SK-N-SH (cell line): ENCODE results near the gene GGACT. TPM values are rescaled to one million over a fixed set of nuclear protein-coding genes. Genes with fewer than 3 reads are reported as not detected.

Source experiments
- CTCF ChIA-PET: fragments of 300-600, 350-600 bp; formaldehyde crosslinking; extraction: SDS; loops from one replicate; lab custom pipeline; 2021; lab: Yijun Ruan, JAX
- POLR2A ChIA-PET: fragments of 350-600 bp; sonication (Branson Sonifier 250); formaldehyde crosslinking; extraction: SDS; loops from one replicate; lab custom pipeline; 2020; ENCODE audit warnings: antibody characterized with exemption, inconsistent platforms; lab: Yijun Ruan, JAX
- DNase-seq: peaks from one replicate; pipeline ENCODE4 v3.0.0; 2012
- H2AFZ ChIP-seq: fragments of 200-600 bp; sonication (generic); 2 replicates; pipeline ENCODE4 v1.8.1; 2016; ENCODE audit warnings: antibody characterized with exemption, mild to moderate bottlenecking, low read depth
- H3F3A ChIP-seq: fragments of 200-600 bp; sonication (generic); replicated peaks from 2 replicates; pipeline ENCODE3; 2016; ENCODE audit warnings: antibody characterized with exemption, mild to moderate bottlenecking; ENCODE audit not compliant: insufficient read depth
- H3K27ac ChIP-seq, 2 experiments: fragments of 200-500 bp in 1 of 2; fragments of 200-600 bp in 1 of 2; sonication (Bioruptor generic) in 1 of 2; sonication (generic), shearing (Covaris generic) in 1 of 2; 2 replicates each; pipeline versions ENCODE4 v1.5.1 to v1.6.1; 2014 to 2016; ENCODE audit warnings: low read depth in 2 of 2, inconsistent platforms in 1 of 2, low read length in 1 of 2, mild to moderate bottlenecking in 1 of 2, mixed read lengths in 1 of 2
- H3K27me3 ChIP-seq: fragments of 200-600 bp; sonication (generic), shearing (Covaris generic); 2 replicates; pipeline ENCODE4 v1.6.1; 2016; ENCODE audit warnings: mixed run types; ENCODE audit not compliant: insufficient read depth
- H3K36me3 ChIP-seq, 2 experiments: fragments of 200-500 bp in 1 of 2; fragments of 200-600 bp in 1 of 2; sonication (Bioruptor generic) in 1 of 2; sonication (generic) in 1 of 2; replicated peaks in 1 of 2; 2 replicates each; pipeline versions ENCODE3 to v1.5.1; 2014 to 2016; ENCODE audit warnings: low read length in 1 of 2, mild to moderate bottlenecking in 1 of 2; ENCODE audit not compliant: insufficient read depth in 2 of 2, control insufficient read depth in 1 of 2
- H3K4me1 ChIP-seq, 2 experiments: fragments of 200-500 bp in 1 of 2; fragments of 200-600 bp in 1 of 2; sonication (Bioruptor generic) in 1 of 2; sonication (generic), shearing (Covaris generic) in 1 of 2; 2 replicates each; pipeline versions ENCODE4 v1.5.1 to v1.6.1; 2014 to 2016; ENCODE audit warnings: low read depth in 1 of 2, low read length in 1 of 2, mixed run types in 1 of 2; ENCODE audit not compliant: insufficient read depth in 2 of 2, control insufficient read depth in 1 of 2
- H3K4me2 ChIP-seq: fragments of 200-600 bp; sonication (generic), shearing (Covaris generic); 2 replicates; pipeline ENCODE4 v1.6.1; 2017; ENCODE audit warnings: mixed run types
- H3K4me3 ChIP-seq, 2 experiments: fragments of 200-500 bp in 1 of 2; fragments of 200-600 bp in 1 of 2; sonication (Bioruptor generic) in 1 of 2; sonication (generic), shearing (Covaris generic) in 1 of 2; 2 replicates each; pipeline versions ENCODE4 v1.5.1 to v1.8.1; 2014 to 2016; ENCODE audit warnings: low read depth in 2 of 2, inconsistent platforms in 1 of 2, low read length in 1 of 2, mild to moderate bottlenecking in 1 of 2, mixed read lengths in 1 of 2, moderate library complexity in 1 of 2
- H3K79me2 ChIP-seq: fragments of 200-600 bp; sonication (generic); 2 replicates; pipeline ENCODE4 v1.8.1; 2017; ENCODE audit warnings: mild to moderate bottlenecking; ENCODE audit not compliant: insufficient read depth
- H3K9ac ChIP-seq: fragments of 200-600 bp; sonication (generic); 2 replicates; pipeline ENCODE4 v1.6.1; 2017; ENCODE audit warnings: mixed run types
- H3K9me2 ChIP-seq: fragments of 200-600 bp; sonication (generic); 2 replicates; pipeline ENCODE4 v1.6.1; 2017; ENCODE audit warnings: mixed run types
- H3K9me3 ChIP-seq: fragments of 200-600 bp; sonication (generic); 2 replicates; pipeline ENCODE4 v1.6.1; 2017; ENCODE audit warnings: mixed run types, mild to moderate bottlenecking, moderate library complexity
- H4K20me1 ChIP-seq: fragments of 200-600 bp; sonication (generic); 2 replicates; pipeline ENCODE4 v1.6.1; 2017; ENCODE audit warnings: mild to moderate bottlenecking, mixed run types; ENCODE audit not compliant: insufficient read depth
- CTCF ChIP-seq: fragments of 200-600 bp; sonication (generic); IDR thresholded peaks from 2 replicates; pipeline ENCODE4 v1.6.1; 2017; ENCODE audit warnings: antibody characterized with exemption, mild to moderate bottlenecking, moderate library complexity
- GABPA ChIP-seq: IDR thresholded peaks from 2 replicates; pipeline ENCODE4 v1.4.0; 2012; ENCODE audit warnings: low read depth, mild to moderate bottlenecking
- GATA2 ChIP-seq: sonication (generic); formaldehyde crosslinking; IDR thresholded peaks from 2 replicates; pipeline ENCODE4 v1.5.0; 2020; ENCODE audit warnings: mild to moderate bottlenecking, missing genetic modification reagents
- MAX ChIP-seq: IDR thresholded peaks from 2 replicates; pipeline ENCODE4 v1.4.0; 2012; ENCODE audit warnings: low read depth
- MXI1 ChIP-seq: IDR thresholded peaks from 2 replicates; pipeline ENCODE4 v1.6.1; 2012; ENCODE audit warnings: mild to moderate bottlenecking, low read depth, low read length, improper control_type of control experiment
- NRF1 ChIP-seq: IDR thresholded peaks from 2 replicates; pipeline ENCODE4 v1.6.1; 2012; ENCODE audit warnings: low read depth, mild to moderate bottlenecking, low read length
- REST ChIP-seq: IDR thresholded peaks from 2 replicates; pipeline ENCODE4 v1.6.1; 2012; ENCODE audit warnings: mild to moderate bottlenecking, low read depth, low read length, moderate library complexity
- TEAD4 ChIP-seq: IDR thresholded peaks from 2 replicates; pipeline ENCODE4 v1.4.0; 2012; ENCODE audit warnings: mild to moderate bottlenecking, borderline replicate concordance; ENCODE audit not compliant: insufficient read depth
- ZBTB33 ChIP-seq: IDR thresholded peaks from 2 replicates; pipeline ENCODE4 v1.4.0; 2012; ENCODE audit warnings: low read depth, borderline replicate concordance
- WGBS: methylation state at CpG from one replicate; pipeline ENCODE4 v1.1.6; 2017; ENCODE audit warnings: low lambda C conversion rate; 5-methylcytosine and 5-hydroxymethylcytosine counted together
- polyA plus RNA-seq, 3 experiments: library from polyadenylated mRNA; depleted of rRNA; stranded (reverse); fragments of >200 nt; gene quantifications; 2 replicates each; pipeline ENCODE4 v1.2.3, GENCODE V29; 2012

Gene GGACT
- polyA plus RNA-seq, 1 of the 3 experiments (the other 2 are of a cell fraction), result 7.1 TPM

GRCh38 chr13:100493418-100493817 lies 95.2 kb downstream of the GGACT start:
- Histone ChIP-seq H3K27me3 (no peaks in the 10 kb centered on the region), H3K27ac (no peak overlapping the region), H2AFZ (no peak overlapping the region), H3K4me3 (no peak overlapping the region), H3K36me3 (no peaks in the 10 kb centered on the region), H3K4me2 (no peak overlapping the region), H3K9me2 (no peaks in the 10 kb centered on the region), H3F3A (no peaks in the 10 kb centered on the region), H3K4me1 (peaks cover 0 to 2% of the 10 kb centered on the region in 2 experiments; a peak in 2 of 4 replicates), H3K9me3 (no peaks in the 10 kb centered on the region), H4K20me1 (no peaks in the 10 kb centered on the region), H3K79me2 (no peaks in the 10 kb centered on the region), H3K9ac (no peak overlapping the region)
- ChIA-PET CTCF (no interaction called here), POLR2A (no interaction called here)
- WGBS, result 99% methylated on average over 5 of the region's 7 CpGs
- no peak for DNase-seq
- TF ChIP-seq REST, result no peak
- TF ChIP-seq GABPA, result no peak
- TF ChIP-seq ZBTB33, result no peak
- no peak for TF ChIP-seq GATA2 (CRISPR knock-in tag)
- TF ChIP-seq MAX, result no peak
- no peak for TF ChIP-seq MXI1
- no peak for TF ChIP-seq NRF1
- no peak for TF ChIP-seq CTCF
- TF ChIP-seq TEAD4, result no peak
- TF ChIP-seq, all 33 proteins: peak for 0
